ENCODE results near the gene PSMB7.

PSMB7 gene

DNA sequence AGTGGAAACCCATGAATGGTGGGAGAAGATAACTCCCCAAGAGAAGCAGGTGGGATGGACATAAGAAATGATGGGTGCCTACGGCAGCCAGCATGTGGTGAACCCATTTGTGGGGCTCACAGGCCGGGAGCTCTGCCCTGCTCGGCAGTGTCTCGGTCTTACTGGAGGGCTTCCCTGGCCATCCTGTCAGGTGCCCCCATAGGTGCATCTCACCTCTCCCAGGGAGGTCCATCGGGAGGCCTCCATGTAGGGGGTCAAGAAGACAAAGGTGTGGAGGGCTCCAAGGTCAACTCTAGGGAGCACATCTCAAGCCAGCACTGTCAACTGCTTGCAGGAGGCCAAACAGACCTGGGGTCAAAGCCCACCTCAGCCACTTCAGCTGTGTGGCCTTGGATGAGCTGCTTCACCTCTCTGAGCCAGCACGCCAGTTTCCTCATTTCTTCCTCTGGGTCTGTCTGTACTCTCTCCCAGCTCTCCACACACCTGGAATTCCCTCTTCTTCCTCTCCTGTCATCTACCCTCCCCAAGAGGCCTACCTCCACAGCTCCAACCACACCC is 24.5 kb upstream of the PSMB7 start:
- TF ChIP-seq, protein P1, sequence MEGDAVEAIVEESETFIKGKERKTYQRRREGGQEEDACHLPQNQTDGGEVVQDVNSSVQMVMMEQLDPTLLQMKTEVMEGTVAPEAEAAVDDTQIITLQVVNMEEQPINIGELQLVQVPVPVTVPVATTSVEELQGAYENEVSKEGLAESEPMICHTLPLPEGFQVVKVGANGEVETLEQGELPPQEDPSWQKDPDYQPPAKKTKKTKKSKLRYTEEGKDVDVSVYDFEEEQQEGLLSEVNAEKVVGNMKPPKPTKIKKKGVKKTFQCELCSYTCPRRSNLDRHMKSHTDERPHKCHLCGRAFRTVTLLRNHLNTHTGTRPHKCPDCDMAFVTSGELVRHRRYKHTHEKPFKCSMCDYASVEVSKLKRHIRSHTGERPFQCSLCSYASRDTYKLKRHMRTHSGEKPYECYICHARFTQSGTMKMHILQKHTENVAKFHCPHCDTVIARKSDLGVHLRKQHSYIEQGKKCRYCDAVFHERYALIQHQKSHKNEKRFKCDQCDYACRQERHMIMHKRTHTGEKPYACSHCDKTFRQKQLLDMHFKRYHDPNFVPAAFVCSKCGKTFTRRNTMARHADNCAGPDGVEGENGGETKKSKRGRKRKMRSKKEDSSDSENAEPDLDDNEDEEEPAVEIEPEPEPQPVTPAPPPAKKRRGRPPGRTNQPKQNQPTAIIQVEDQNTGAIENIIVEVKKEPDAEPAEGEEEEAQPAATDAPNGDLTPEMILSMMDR (IDR thresholded peaks at IDR 0.05; ENCODE audit: control extremely low read depth, extremely low read depth, low read depth, missing control alignments): no peak
- DNase-seq (ENCODE audit: extremely low spot score): no peak
- ChIA-PET CTCF (interaction anchor here (0.9 to 10.0 kb wide), 3 partner anchors 8 to 24 kb away, joined by 3 to 50 read pairs (median 3); partner anchors contain the start of gene PSMB7), POLR2A (no interaction called here)

GRCh38 chr9:124439086-124439485 is 23.8 kb upstream of the PSMB7 start:
- TF ChIP-seq, protein P1 (IDR thresholded peaks at IDR 0.05; ENCODE audit: control extremely low read depth, extremely low read depth, low read depth, missing control alignments): no peak
- DNase-seq (ENCODE audit: extremely low spot score): no peak
- POLR2A ChIA-PET: no interaction called here
- CTCF ChIA-PET: interaction anchor here (0.9 to 10.0 kb wide), 2 partner anchors 9 to 18 kb away, joined by 3 to 50 read pairs; no protein-coding TSS in a partner anchor

DNA sequence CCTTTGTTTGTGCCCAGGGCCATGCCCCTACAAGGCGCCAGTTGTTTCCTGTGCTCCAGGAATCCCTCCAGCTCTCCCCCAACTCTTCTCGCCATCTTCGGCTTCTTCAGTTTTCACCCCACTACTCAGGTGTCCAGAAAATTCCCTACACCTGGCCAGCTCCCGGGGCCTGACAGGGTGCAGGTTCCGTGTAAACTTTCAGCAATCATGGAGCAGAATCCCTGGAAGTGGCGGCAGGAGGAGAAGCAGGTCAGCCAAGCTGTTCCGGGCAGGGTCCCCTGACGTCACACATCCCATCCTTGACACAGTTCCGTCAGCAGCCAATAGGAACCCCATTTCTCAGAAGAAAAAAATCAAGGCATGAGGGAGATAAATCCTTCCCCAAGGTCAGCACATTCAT is 22.8 kb upstream of the PSMB7 start:
- ChIA-PET CTCF (interaction anchor here (0.8 to 10.0 kb wide), 2 partner anchors 9 to 17 kb away, joined by 3 to 50 read pairs; no protein-coding TSS in a partner anchor), POLR2A (no interaction called here)
- no peak for DNase-seq (ENCODE audit: extremely low spot score)
- TF ChIP-seq, protein P1 (IDR thresholded peaks at IDR 0.05; ENCODE audit: control extremely low read depth, extremely low read depth, low read depth, missing control alignments): no peak

GRCh38 chr9:124437086-124437485 is 21.8 kb upstream of the PSMB7 start:
- no peak for DNase-seq (ENCODE audit: extremely low spot score)
- POLR2A ChIA-PET: no interaction called here
- CTCF ChIA-PET: interaction anchor here (10.0 kb wide), 1 partner anchor 16 kb away, joined by 50 read pairs; no protein-coding TSS in a partner anchor
- TF ChIP-seq, protein P1 (IDR thresholded peaks at IDR 0.05; ENCODE audit: control extremely low read depth, extremely low read depth, low read depth, missing control alignments): no peak

DNA sequence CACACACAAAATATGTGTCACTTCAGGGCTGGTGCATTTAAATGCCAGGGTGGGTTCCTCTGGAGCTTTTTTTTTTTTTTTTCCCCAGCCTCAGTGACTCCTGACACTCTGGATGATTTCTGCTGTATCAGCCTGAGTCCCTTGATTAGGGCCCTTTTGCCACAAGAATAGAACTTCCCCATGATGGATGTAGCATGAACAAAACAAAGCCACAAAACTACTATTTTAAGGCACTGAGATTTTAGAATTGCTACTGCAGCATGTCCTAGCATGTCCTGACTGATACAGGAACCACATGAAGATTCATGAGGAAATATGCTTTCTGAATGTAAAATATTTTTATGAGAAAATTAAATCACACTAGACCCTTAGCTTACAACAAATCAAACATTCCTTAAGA is 21.1 kb upstream of the PSMB7 start:
- peak; percentile 22 for DNase-seq (ENCODE audit: extremely low spot score)
- ChIA-PET CTCF (interaction anchor here (10.0 kb wide), 1 partner anchor 16 kb away, joined by 50 read pairs; no protein-coding TSS in a partner anchor), POLR2A (no interaction called here)

GRCh38 chr9:124429530-124429867 is 14.3 kb upstream of the PSMB7 start:
- no peak for DNase-seq (ENCODE audit: extremely low spot score)
- POLR2A ChIA-PET: no interaction called here
- TF ChIP-seq, protein P1 (IDR thresholded peaks at IDR 0.05; ENCODE audit: control extremely low read depth, extremely low read depth, low read depth, missing control alignments): no peak
- CTCF ChIA-PET: interaction anchor here (1.0 to 3.5 kb wide), 5 partner anchors 8 to 69 kb away, joined by 3 to 26 read pairs (median 3); no protein-coding TSS in a partner anchor

More for the DNA sequence above, 21.1 kb upstream of the PSMB7 start:
- TF ChIP-seq, protein P1 (IDR thresholded peaks at IDR 0.05; ENCODE audit: control extremely low read depth, extremely low read depth, low read depth, missing control alignments): no peak

Measured in GM10248 (cell line).